ENCODE results near the gene SF3A1.

SF3A1 gene

GRCh38 chr22:30333707-30334087 lies 23.0 kb downstream of the SF3A1 start:
- H3K4me3 ChIP-seq (ENCODE audit: low read depth, low read length): no peak overlapping the region
- in situ Hi-C loops (cut with HindIII; ENCODE audit: low sequenced_read_pairs): no loop called here
- TF ChIP-seq CTCF (IDR thresholded peaks at IDR 0.05; ENCODE audit: low read depth, low read length, missing control alignments): no peak
- DNase-seq (ENCODE audit: low read depth): no peak

GRCh38 chr22:30332994-30333706 lies 23.5 kb downstream of the SF3A1 start:
- no peak for DNase-seq (ENCODE audit: low read depth)
- no peak overlapping the region for H3K4me3 ChIP-seq (ENCODE audit: low read depth, low read length)
- in situ Hi-C loops (cut with HindIII; ENCODE audit: low sequenced_read_pairs): no loop called here
- no peak for TF ChIP-seq CTCF (IDR thresholded peaks at IDR 0.05; ENCODE audit: low read depth, low read length, missing control alignments)

DNA sequence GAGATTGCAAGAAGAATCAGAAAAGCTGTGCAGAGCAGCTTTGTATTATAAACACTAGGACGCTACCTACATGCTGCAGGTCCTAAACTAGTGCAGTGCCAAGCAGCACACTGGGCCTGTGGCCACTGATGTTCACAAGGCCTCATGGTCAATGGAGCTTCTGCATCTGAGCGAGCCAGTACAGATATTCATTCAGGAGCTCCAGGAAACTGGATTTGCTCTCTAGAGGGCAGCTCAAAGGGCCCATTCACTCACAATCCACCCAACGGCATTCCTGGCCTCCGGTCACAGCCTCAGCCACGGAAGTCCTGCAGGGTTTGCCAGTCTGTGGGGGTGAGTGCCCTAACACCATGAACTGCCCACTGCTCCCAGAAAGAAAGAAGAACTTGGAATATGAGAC lies 24.1 kb downstream of the SF3A1 start:
- DNase-seq (ENCODE audit: low read depth): no peak
- no peak for TF ChIP-seq CTCF (IDR thresholded peaks at IDR 0.05; ENCODE audit: low read depth, low read length, missing control alignments)
- no peak overlapping the region for H3K4me3 ChIP-seq (ENCODE audit: low read depth, low read length)
- in situ Hi-C loops (cut with HindIII; ENCODE audit: low sequenced_read_pairs): no loop called here

DNA sequence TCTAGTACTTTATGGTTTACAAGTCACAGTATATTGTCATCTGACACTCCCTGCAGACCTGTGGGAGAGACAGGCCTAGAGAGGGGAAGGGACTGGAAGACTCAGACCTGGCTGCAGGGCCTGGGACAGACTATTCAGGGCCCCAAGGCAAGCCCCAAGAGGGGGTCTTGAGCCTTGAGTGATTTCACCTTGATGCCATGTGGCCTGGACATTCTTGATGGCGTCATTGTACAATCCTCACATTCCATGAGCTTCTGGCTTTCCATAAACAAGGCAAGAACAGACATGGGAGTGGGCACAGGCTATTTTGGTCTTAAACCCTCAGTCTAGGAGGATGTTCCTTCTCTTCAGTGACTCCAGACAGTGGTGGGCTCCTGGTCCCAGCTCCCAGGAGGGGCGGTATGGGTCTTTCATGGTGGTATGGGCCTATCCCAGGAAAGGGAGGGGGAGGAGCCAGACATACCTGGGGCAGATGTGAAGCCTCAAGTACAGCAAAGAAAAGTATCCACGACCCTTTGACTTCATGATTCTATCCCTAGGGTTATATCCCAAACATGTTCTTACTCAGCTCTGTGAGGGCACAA lies 28.1 kb downstream of the SF3A1 start:
- no peak overlapping the region for H3K4me3 ChIP-seq (ENCODE audit: low read depth, low read length)
- in situ Hi-C loops (cut with HindIII; ENCODE audit: low sequenced_read_pairs): loop anchor here (5.0 kb wide), 1 partner anchor 46 kb away; no protein-coding TSS in a partner anchor
- no peak for DNase-seq (ENCODE audit: low read depth)
- TF ChIP-seq CTCF (IDR thresholded peaks at IDR 0.05; ENCODE audit: low read depth, low read length, missing control alignments): no peak

DNA sequence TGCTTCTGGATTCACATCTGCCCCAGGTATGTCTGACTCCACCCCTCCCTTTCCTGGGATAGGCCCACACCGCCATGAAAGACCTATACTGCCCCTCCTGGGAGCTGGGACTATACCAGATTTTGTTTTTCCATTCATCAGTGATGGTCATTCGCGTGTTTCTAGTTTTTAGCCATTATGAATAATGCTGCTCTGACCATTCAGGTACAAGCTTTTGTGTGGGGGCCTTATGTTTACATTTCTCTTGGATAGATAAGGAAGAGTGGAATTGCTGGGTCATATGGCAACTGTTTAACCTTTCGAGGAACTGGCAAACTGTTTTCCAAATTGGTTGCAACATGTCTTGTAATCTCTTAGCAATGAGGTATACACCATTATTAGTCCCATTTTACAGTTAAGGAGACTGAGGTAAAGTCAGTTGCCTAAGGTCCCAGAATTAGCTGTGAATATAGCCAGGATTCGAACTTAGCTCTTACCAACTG lies 28.8 kb downstream of the SF3A1 start:
- no peak overlapping the region for H3K4me3 ChIP-seq (ENCODE audit: low read depth, low read length)
- in situ Hi-C loops (cut with HindIII; ENCODE audit: low sequenced_read_pairs): loop anchor here (5.0 kb wide), 1 partner anchor 46 kb away; no protein-coding TSS in a partner anchor
- TF ChIP-seq CTCF (IDR thresholded peaks at IDR 0.05; ENCODE audit: low read depth, low read length, missing control alignments): peak; percentile 18
- no peak for DNase-seq (ENCODE audit: low read depth)

GRCh38 chr22:30326706-30327362 lies 29.9 kb downstream of the SF3A1 start, which contains the start of gene TBC1D10A:
Gene TBC1D10A, minus strand, starts transcription at chr22:30326941. Its CDS starts 60 bp downstream, at chr22:30326881.
- no peak for TF ChIP-seq CTCF (IDR thresholded peaks at IDR 0.05; ENCODE audit: low read depth, low read length, missing control alignments)
- in situ Hi-C loops (cut with HindIII; ENCODE audit: low sequenced_read_pairs): loop anchor here (5.0 kb wide), 1 partner anchor 45 kb away; no protein-coding TSS in a partner anchor
- peak; percentile 57 for DNase-seq (ENCODE audit: low read depth)
- peak within 1 kb of the TSS; percentile 77 for H3K4me3 ChIP-seq (ENCODE audit: low read depth, low read length)
